ENCODE data around the gene NAT16. TPM values are rescaled to one million over a fixed set of nuclear protein-coding genes. Genes with fewer than 3 reads are reported as not detected.

NAT16 gene
- total and polyA plus RNA-seq, 2 donors (not counting 1 experiment from before 2014, with no cell fraction given), result not detected

DNA sequence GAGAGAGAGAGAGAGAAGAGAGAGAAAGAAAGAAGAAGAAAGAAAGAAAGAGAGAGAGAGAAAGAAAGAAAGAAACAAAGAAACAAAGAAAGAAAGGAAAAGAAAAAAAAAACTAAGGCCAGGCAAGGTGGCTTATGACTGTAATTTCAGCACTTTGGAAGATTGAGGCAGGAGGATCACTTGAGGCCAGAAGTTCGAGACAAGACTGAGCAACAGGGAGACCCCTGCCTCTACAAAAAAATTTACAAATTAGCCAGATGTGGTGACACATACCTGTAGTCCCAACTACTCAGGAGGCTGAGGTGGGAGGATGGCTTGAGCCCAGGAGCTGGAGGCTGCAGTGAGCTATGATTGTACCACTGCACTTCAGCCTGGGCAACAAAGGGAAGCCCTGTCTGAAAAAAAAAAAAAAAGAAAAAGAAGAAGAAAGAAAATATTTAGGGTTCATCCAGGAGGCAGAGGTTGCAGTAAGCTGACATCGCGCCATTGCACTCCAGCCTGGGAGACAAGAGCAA is 50.4 kb downstream of the NAT16 start:
- Histone ChIP-seq H3K9me3 (ENCODE audit: control extremely low read depth in 1 of 3, control insufficient read depth in 2 of 3, insufficient read depth in 1 of 3, low read length in 2 of 3) (peaks cover 0 to 7% (median 0%) of the 10 kb centered on the region in 3 donors), H2AFZ (ENCODE audit: insufficient read depth, low read depth, low read length, poor library complexity, severe bottlenecking) (no peak overlapping the region), H4K20me1 (ENCODE audit: control insufficient read depth, insufficient read depth, low read length, poor library complexity, severe bottlenecking) (no peaks in the 10 kb centered on the region), H3K9ac (ENCODE audit: low read length) (no peak overlapping the region), H3K36me3 (replicated peaks in 1 of 2; ENCODE audit: control extremely low read depth in 1 of 2, control insufficient read depth in 1 of 2, extremely low read depth in 1 of 2, insufficient read depth in 2 of 2, low read length in 1 of 2) (no peaks in the 10 kb centered on the region), H3K27ac (ENCODE audit: low read length in 2 of 2) (no peak overlapping the region), H3K4me1 (ENCODE audit: control insufficient read depth in 2 of 2, insufficient read depth in 2 of 2, low read length in 2 of 2) (peaks cover 14 to 15% of the 10 kb centered on the region in 2 donors), H3K79me2 (ENCODE audit: control insufficient read depth, insufficient read depth, low read length) (no peaks in the 10 kb centered on the region), H3K27me3 (replicated peaks in 1 of 4; ENCODE audit: control extremely low read depth in 1 of 4, control insufficient read depth in 3 of 4, insufficient read depth in 4 of 4, low read length in 3 of 4) (peaks cover 0 to 20% (median 6%) of the 10 kb centered on the region in 4 experiments), H3K4me3 (ENCODE audit: control extremely low read depth in 1 of 5, extremely low read depth in 1 of 5, insufficient read depth in 1 of 5, low read depth in 2 of 5, low read length in 4 of 5) (no peak overlapping the region), H3K4me2 (replicated peaks; ENCODE audit: low read depth, low read length, poor library complexity, severe bottlenecking) (no peak overlapping the region)
- peaks cover 44% of the 10 kb centered on the region for H3K27me3 Mint-ChIP-seq
- H3K9me3 Mint-ChIP-seq (ENCODE audit: insufficient read depth), result no peaks in the 10 kb centered on the region
- ChIA-PET CTCF (interaction anchor here (1.1 kb wide), 1 partner anchor 14 kb away, joined by 5 read pairs; no protein-coding TSS in a partner anchor), POLR2A (no interaction called here)
- DNase-seq (no peak), ATAC-seq (ENCODE audit: low read depth) (no peak)
- TF ChIP-seq EZH2 (IDR thresholded peaks at IDR 0.05; ENCODE audit: borderline replicate concordance, insufficient read depth, low read depth, low read length, poor library complexity, severe bottlenecking), result no peak
- no peak for TF ChIP-seq CTCF (IDR thresholded peaks at IDR 0.05)
- intact Hi-C loops (cut with micrococcal nuclease), result loop anchor here (5.0 kb wide), 1 partner anchor 52 kb away; no protein-coding TSS in a partner anchor
- no peak overlapping the region for H3K27ac Mint-ChIP-seq
- H3K4me1 Mint-ChIP-seq, result peaks cover 30% of the 10 kb centered on the region
- 71% methylated on average over 1 of the region's 3 CpGs for WGBS (ENCODE audit: insufficient coverage)
- no peak overlapping the region for H3K4me3 Mint-ChIP-seq

GRCh38 chr7:101128040-101128834 is 51.9 kb downstream of the NAT16 start:
- DNase-seq, result no peak
- H3K27me3 Mint-ChIP-seq, result peaks cover 38% of the 10 kb centered on the region
- no peaks in the 10 kb centered on the region for H3K9me3 Mint-ChIP-seq (ENCODE audit: insufficient read depth)
- Histone ChIP-seq H3K4me2 (replicated peaks; ENCODE audit: low read depth, low read length, poor library complexity, severe bottlenecking) (no peak overlapping the region), H3K4me1 (ENCODE audit: control insufficient read depth in 2 of 2, insufficient read depth in 2 of 2, low read length in 2 of 2) (peaks cover 14 to 15% of the 10 kb centered on the region in 2 donors), H3K36me3 (replicated peaks in 1 of 2; ENCODE audit: control extremely low read depth in 1 of 2, control insufficient read depth in 1 of 2, extremely low read depth in 1 of 2, insufficient read depth in 2 of 2, low read length in 1 of 2) (no peaks in the 10 kb centered on the region), H3K4me3 (ENCODE audit: control extremely low read depth in 1 of 5, extremely low read depth in 1 of 5, insufficient read depth in 1 of 5, low read depth in 2 of 5, low read length in 4 of 5) (no peak overlapping the region), H2AFZ (ENCODE audit: insufficient read depth, low read depth, low read length, poor library complexity, severe bottlenecking) (no peak overlapping the region), H3K27ac (ENCODE audit: low read length in 2 of 2) (no peak overlapping the region), H4K20me1 (ENCODE audit: control insufficient read depth, insufficient read depth, low read length, poor library complexity, severe bottlenecking) (no peaks in the 10 kb centered on the region), H3K9me3 (ENCODE audit: control extremely low read depth in 1 of 3, control insufficient read depth in 2 of 3, insufficient read depth in 1 of 3, low read length in 2 of 3) (peaks cover 0 to 7% (median 0%) of the 10 kb centered on the region in 3 donors), H3K9ac (ENCODE audit: low read length) (no peak overlapping the region), H3K27me3 (replicated peaks in 1 of 4; ENCODE audit: control extremely low read depth in 1 of 4, control insufficient read depth in 3 of 4, insufficient read depth in 4 of 4, low read length in 3 of 4) (peaks cover 0 to 22% (median 7%) of the 10 kb centered on the region in 4 experiments), H3K79me2 (ENCODE audit: control insufficient read depth, insufficient read depth, low read length) (no peaks in the 10 kb centered on the region)
- intact Hi-C loops (cut with micrococcal nuclease), result loop anchor here (5.0 kb wide), 1 partner anchor 51 kb away; no protein-coding TSS in a partner anchor
- no peak overlapping the region for H3K27ac Mint-ChIP-seq
- H3K4me1 Mint-ChIP-seq, result peaks cover 34% of the 10 kb centered on the region
- TF ChIP-seq CTCF (IDR thresholded peaks at IDR 0.05) (no peak), EZH2 (IDR thresholded peaks at IDR 0.05; ENCODE audit: borderline replicate concordance, insufficient read depth, low read depth, low read length, poor library complexity, severe bottlenecking) (no peak)
- CTCF ChIA-PET, result interaction anchor here (0.8 to 1.6 kb wide), 2 partner anchors 8 to 10 kb away, joined by 3 read pairs; no protein-coding TSS in a partner anchor
- POLR2A ChIA-PET, result no interaction called here
- WGBS (ENCODE audit: insufficient coverage), result 57% methylated on average over 11 of the region's 14 CpGs
- ATAC-seq (ENCODE audit: low read depth), result no peak
- no peak overlapping the region for H3K4me3 Mint-ChIP-seq

Measured in B cell (primary cell).